ENCODE results near the gene TLE5.
"Not testable (repeated sequence)": the region's sequence is repeated elsewhere in the genome, so short reads cannot be mapped to it uniquely, and the experiment has no call there.

TLE5 gene

GRCh38 chr19:3061182-3062161 lies 823 bp downstream of the TLE5 start:
- peak; percentile 43 for DNase-seq (ENCODE audit: low read depth)

- no peak for DNase-seq (ENCODE audit: low read depth)
These were observed 1.5 kb downstream of the TLE5 start for GRCh38 chr19:3060857-3061181.

GRCh38 chr19:3059653-3060052 lies 2.6 kb downstream of the TLE5 start:
- no peak for DNase-seq (ENCODE audit: low read depth)

GRCh38 chr19:3058821-3059314 lies 3.4 kb downstream of the TLE5 start:
- no peak for DNase-seq (ENCODE audit: low read depth)

GRCh38 chr19:3058009-3058820 lies 4.1 kb downstream of the TLE5 start:
- DNase-seq (ENCODE audit: low read depth) = no peak

GRCh38 chr19:3057275-3057714 lies 5.0 kb downstream of the TLE5 start:
- no peak for DNase-seq (ENCODE audit: low read depth)

GRCh38 chr19:3056417-3057088 lies 5.7 kb downstream of the TLE5 start:
- no peak for DNase-seq (ENCODE audit: low read depth)

GRCh38 chr19:3055741-3056416 lies 6.4 kb downstream of the TLE5 start:
- no peak for DNase-seq (ENCODE audit: low read depth)

- DNase-seq (ENCODE audit: low read depth) = no peak
These were observed 7.1 kb downstream of the TLE5 start for GRCh38 chr19:3054972-3055740.

GRCh38 chr19:3054265-3054971 lies 7.9 kb downstream of the TLE5 start:
- DNase-seq (ENCODE audit: low read depth) = no peak

GRCh38 chr19:3053780-3054179 lies 8.5 kb downstream of the TLE5 start:
- DNase-seq (ENCODE audit: low read depth) = no peak

- DNase-seq (ENCODE audit: low read depth) = no peak
These were observed 9.1 kb downstream of the TLE5 start for GRCh38 chr19:3053218-3053621.

- DNase-seq (ENCODE audit: low read depth) = not testable (repeated sequence)
These were observed 12.3 kb downstream of the TLE5 start for GRCh38 chr19:3050016-3050415.

GRCh38 chr19:3049089-3049488 lies 13.2 kb downstream of the TLE5 start:
- no peak for DNase-seq (ENCODE audit: low read depth)

- DNase-seq (ENCODE audit: low read depth) = no peak
These were observed 14.1 kb downstream of the TLE5 start for GRCh38 chr19:3048190-3048533.

GRCh38 chr19:3047496-3048189 lies 14.7 kb downstream of the TLE5 start:
- peak; percentile 52 for DNase-seq (ENCODE audit: low read depth)

GRCh38 chr19:3046698-3047495 lies 15.4 kb downstream of the TLE5 start:
- DNase-seq (ENCODE audit: low read depth) = no peak

- DNase-seq (ENCODE audit: low read depth) = no peak
These were observed 16.2 kb downstream of the TLE5 start for GRCh38 chr19:3045885-3046697.
